Gastroesophageal sphincter (tissue), 4 donors: ENCODE results near the gene SYTL2. TPM values are rescaled to one million over a fixed set of nuclear protein-coding genes. Genes with fewer than 3 reads are reported as not detected.

ENCODE experiments used
- ATAC-seq: fragments of 150-250 bp; one replicate; pipeline ENCODE4 v1.9.1; 2016; ENCODE audit warnings: mild to moderate bottlenecking, moderate library complexity
- H3K27ac ChIP-seq, 4 donors: fragments of 200-600 bp; sonication (generic) in 3 of 4; 1 replicate in 3 of 4; 2 replicates in 1 of 4; pipeline ENCODE4 v1.5.1; 2016 to 2019
- H3K27me3 ChIP-seq: fragments of 200-600 bp; sonication (generic); one replicate; pipeline ENCODE4 v1.5.1; 2019
- H3K36me3 ChIP-seq, 2 donors: fragments of 200-600 bp; sonication (generic); one replicate each; pipeline ENCODE4 v1.5.1; 2019; ENCODE audit warnings: control low read depth in 1 of 2
- H3K4me1 ChIP-seq, 3 donors: fragments of 200-600 bp; sonication (generic); 1 replicate in 2 of 3; 2 replicates in 1 of 3; pipeline ENCODE4 v1.5.1; 2016 to 2019; ENCODE audit warnings: control low read depth in 2 of 3
- H3K4me3 ChIP-seq, 2 donors: fragments of 200-600 bp; sonication (generic); one replicate each; pipeline ENCODE4 v1.5.1; 2019; ENCODE audit warnings: mild to moderate bottlenecking in 1 of 2, moderate library complexity in 1 of 2
- H3K9me3 ChIP-seq, 3 donors: fragments of 200-600 bp; sonication (generic); one replicate each; pipeline ENCODE4 v1.5.1; 2017 to 2019; ENCODE audit warnings: control low read depth in 2 of 3
- EP300 ChIP-seq: sonication (generic); formaldehyde crosslinking; IDR thresholded peaks from one replicate; pipeline ENCODE4 v1.6.1; 2017; ENCODE audit warnings: antibody characterized with exemption, mild to moderate bottlenecking
- POLR2A ChIP-seq, 2 donors: fragments of 450-650 bp; IDR thresholded peaks; one replicate each; pipeline ENCODE4 v1.6.1; 2017; ENCODE audit warnings: antibody characterized with exemption in 2 of 2, mild to moderate bottlenecking in 2 of 2, moderate library complexity in 1 of 2
- POLR2AphosphoS5 ChIP-seq: sonication (generic); formaldehyde crosslinking; IDR thresholded peaks from one replicate; pipeline ENCODE4 v1.6.1; 2017; ENCODE audit warnings: antibody characterized with exemption
- WGBS, 2 donors: methylation state at CpG; one replicate each; pipeline ENCODE4 v1.1.5; 2018; ENCODE audit warnings: low coverage in 1 of 2; 5-methylcytosine and 5-hydroxymethylcytosine counted together
- total RNA-seq, 4 donors: library from RNA; depleted of rRNA; stranded (reverse); fragments of >200 nt; gene quantifications; one replicate each; pipeline ENCODE4 v1.1.0, GENCODE V29; 2016
- TF ChIP-seq, protein P1 (sequence below), 4 experiments: fragments of 200-600 bp in 2 of 4; fragments of 450-650 bp in 2 of 4; sonication (generic) in 1 of 4; IDR thresholded peaks; one replicate each; pipeline ENCODE4 v1.5.1; 2017 to 2019; ENCODE audit warnings: antibody characterized with exemption in 4 of 4, mild to moderate bottlenecking in 2 of 4, moderate library complexity in 2 of 4

SYTL2 gene
- total RNA-seq, 4 donors from 2014 or later: 4.7 to 23.6 (median 8.4) TPM

DNA sequence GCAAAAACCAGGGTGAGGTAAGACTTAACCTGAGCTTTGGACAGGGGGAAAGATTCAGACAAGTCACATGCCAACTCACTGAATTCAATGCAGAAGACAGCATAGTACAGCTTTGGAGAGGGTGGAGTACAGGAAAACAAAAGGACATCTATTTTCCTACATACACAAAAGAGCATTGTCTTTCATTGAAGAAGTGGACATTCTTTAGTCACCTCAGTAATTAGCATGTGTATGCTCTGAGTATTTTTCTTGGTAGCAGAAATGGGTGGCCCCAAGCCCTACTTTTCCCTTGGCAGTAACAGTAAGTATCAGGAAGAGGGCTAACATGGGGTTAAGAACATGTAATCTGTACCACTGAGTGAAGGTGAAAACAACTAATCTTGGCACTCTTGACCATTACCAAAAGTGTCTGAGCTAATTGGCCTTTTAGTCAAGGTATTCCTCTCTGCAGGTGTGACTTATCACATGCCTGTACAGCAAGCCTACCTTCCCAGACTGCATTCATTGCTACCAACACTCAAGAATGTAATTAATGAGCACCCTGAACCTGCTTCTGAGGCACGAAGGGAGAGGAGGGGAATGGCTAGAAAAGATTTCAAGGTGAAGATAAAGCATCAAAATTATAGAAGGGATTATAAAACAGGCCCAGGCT, 33.9 kb downstream of the SYTL2 start:
- TF ChIP-seq EP300 (no peak), POLR2A (IDR thresholded peaks at IDR 0.05) (no peak), POLR2AphosphoS5 (no peak)
- TF ChIP-seq, protein P1, sequence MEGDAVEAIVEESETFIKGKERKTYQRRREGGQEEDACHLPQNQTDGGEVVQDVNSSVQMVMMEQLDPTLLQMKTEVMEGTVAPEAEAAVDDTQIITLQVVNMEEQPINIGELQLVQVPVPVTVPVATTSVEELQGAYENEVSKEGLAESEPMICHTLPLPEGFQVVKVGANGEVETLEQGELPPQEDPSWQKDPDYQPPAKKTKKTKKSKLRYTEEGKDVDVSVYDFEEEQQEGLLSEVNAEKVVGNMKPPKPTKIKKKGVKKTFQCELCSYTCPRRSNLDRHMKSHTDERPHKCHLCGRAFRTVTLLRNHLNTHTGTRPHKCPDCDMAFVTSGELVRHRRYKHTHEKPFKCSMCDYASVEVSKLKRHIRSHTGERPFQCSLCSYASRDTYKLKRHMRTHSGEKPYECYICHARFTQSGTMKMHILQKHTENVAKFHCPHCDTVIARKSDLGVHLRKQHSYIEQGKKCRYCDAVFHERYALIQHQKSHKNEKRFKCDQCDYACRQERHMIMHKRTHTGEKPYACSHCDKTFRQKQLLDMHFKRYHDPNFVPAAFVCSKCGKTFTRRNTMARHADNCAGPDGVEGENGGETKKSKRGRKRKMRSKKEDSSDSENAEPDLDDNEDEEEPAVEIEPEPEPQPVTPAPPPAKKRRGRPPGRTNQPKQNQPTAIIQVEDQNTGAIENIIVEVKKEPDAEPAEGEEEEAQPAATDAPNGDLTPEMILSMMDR (IDR thresholded peaks at IDR 0.05): no peak
- Histone ChIP-seq H3K4me3 (no peak overlapping the region), H3K27ac (no peak overlapping the region), H3K4me1 (peaks cover 0 to 11% (median 0%) of the 10 kb centered on the region in 3 donors), H3K27me3 (no peaks in the 10 kb centered on the region), H3K9me3 (peaks cover 0 to 4% (median 0%) of the 10 kb centered on the region in 3 donors), H3K36me3 (no peaks in the 10 kb centered on the region)
- no peak for ATAC-seq
- 38% methylated on average over 1 of the region's 1 CpG; no CpG with 5 or more reads in 1 of the 2 donors for WGBS, 2 donors

DNA sequence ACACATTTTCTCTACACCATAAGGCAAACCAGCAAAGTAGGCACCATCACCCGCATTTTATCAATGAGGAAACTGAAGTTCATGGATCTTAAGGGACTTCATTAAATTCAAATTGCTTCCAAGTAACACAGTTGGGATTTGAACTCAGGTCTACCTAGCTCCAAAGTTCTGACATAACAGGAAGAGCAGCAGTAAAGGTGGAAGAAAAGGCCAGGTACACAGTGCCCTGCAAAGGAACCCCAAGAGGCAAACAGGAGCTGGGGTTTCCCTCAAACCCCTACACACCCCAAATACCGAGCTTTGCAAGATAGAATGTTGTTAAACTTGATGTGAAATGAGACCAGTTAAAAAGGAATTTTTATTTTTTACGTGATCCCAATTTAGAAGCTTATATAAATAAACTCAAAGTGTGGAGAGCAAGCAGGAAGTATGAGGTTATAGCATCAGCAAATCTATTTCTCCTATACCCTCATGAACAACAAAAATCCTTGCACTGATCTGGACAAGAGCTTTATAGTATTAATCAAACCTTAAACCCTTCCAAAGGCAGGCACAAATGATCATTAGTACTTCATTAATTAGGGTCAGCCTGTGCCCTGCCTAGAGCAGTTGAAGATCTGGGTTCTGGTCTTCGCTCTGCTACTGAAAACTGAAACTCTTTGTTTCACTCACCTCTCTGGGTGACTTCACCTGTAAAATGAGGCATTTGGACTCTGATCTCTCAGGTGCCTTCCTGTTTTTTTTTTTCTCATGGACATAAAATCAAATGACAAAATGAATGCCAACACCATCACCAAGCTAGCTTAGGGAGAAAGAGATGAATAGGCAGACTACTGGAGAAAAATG, 36.5 kb downstream of the SYTL2 start:
- H3K4me3 ChIP-seq: no peak overlapping the region
- TF ChIP-seq POLR2AphosphoS5 (no peak), POLR2A (IDR thresholded peaks at IDR 0.05) (no peak), EP300 (no peak)
- TF ChIP-seq, protein P1 (IDR thresholded peaks at IDR 0.05): no peak
- no peaks in the 10 kb centered on the region for H3K36me3 ChIP-seq
- H3K4me1 ChIP-seq: peaks cover 0 to 11% (median 0%) of the 10 kb centered on the region in 3 donors
- no peaks in the 10 kb centered on the region for H3K27me3 ChIP-seq
- no peak overlapping the region for H3K27ac ChIP-seq
- peaks cover 0 to 5% (median 0%) of the 10 kb centered on the region in 3 donors for H3K9me3 ChIP-seq
- 72 to 73% methylated on average over 4 of the region's 4 CpGs for WGBS, 2 donors
- no peak for ATAC-seq

DNA sequence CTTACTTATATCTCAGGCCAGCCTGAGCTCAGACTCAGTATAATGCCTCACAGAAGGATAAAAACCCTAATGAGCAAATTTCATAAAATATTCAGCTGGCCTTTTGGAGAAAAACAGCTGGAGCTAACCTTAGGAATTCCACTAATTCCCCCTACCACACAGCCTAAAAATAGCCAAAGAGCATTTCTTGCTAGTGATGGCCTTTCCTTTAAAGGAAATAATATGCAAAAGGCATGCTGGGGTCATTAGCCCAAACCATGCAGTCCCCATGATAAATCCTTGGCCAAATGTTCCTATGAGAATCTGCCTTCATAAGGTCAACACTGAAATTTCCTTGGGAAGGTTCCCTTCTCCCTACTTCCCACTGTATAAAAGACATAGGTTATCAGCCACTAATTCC, 38.2 kb downstream of the SYTL2 start:
- Histone ChIP-seq H3K27ac (peak overlapping the region in 1 of 4 donors; percentile 31), H3K9me3 (peaks cover 0 to 10% (median 0%) of the 10 kb centered on the region in 3 donors), H3K4me1 (peaks cover 0 to 11% (median 0%) of the 10 kb centered on the region in 3 donors), H3K36me3 (no peaks in the 10 kb centered on the region), H3K4me3 (no peak overlapping the region), H3K27me3 (no peaks in the 10 kb centered on the region)
- no peak for ATAC-seq
- TF ChIP-seq POLR2AphosphoS5: peak; percentile 7
- TF ChIP-seq EP300: no peak
- TF ChIP-seq POLR2A (IDR thresholded peaks at IDR 0.05): no peak
- TF ChIP-seq, protein P1 (IDR thresholded peaks at IDR 0.05): no peak

DNA sequence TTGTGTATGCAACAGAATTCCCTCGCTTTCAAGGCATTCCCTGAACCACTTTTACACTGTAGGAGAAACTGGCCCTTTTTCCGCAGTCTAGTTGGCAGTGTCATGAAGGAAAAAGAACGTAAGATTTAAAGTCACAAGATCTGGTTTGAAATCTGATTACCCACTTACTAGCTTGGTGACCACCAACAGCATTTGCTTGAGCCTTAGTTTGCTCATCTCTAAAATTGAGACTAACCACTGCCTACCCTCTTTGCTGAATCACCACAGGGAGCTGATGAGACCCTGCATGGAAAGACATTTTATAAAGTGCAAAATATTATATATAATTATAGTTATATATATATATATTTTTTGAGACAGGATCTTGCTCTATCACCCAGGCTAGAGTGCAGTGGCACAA, 39.4 kb downstream of the SYTL2 start:
- no peak for ATAC-seq
- H3K27ac ChIP-seq: no peak overlapping the region

More for the DNA sequence above, 39.4 kb downstream of the SYTL2 start:
- 73 to 100% methylated on average over 1 to 3 of the region's 3 CpGs for WGBS, 2 donors
- TF ChIP-seq, protein P1 (IDR thresholded peaks at IDR 0.05): no peak
- TF ChIP-seq EP300: no peak
- no peak for TF ChIP-seq POLR2A (IDR thresholded peaks at IDR 0.05)
- TF ChIP-seq POLR2AphosphoS5: no peak
- Histone ChIP-seq H3K4me1 (peaks cover 0 to 11% (median 0%) of the 10 kb centered on the region in 3 donors), H3K9me3 (peaks cover 0 to 10% (median 0%) of the 10 kb centered on the region in 3 donors), H3K36me3 (no peaks in the 10 kb centered on the region), H3K4me3 (no peak overlapping the region), H3K27me3 (no peaks in the 10 kb centered on the region)
